ENCODE data around the gene PLPP4. TPM values are rescaled to one million over a fixed set of nuclear protein-coding genes. Genes with fewer than 3 reads are reported as not detected.
A peak's percentile ranks its signal among the peaks of the same experiment; 100 is the strongest.

PLPP4 gene
- total and polyA plus RNA-seq, 10 of the 15 experiments (the other 5 are each of a cell fraction or from before 2014, with no cell fraction given) = 0.08 to 3.1 (median 0.26) TPM; not detected in 3

GRCh38 chr10:120607710-120608703 is 151.0 kb downstream of the PLPP4 start:
- Histone ChIP-seq H3K9ac (ENCODE audit: control insufficient read depth, insufficient read depth, low read length) (no peak overlapping the region), H3K4me2 (ENCODE audit: control insufficient read depth, insufficient read depth) (peak overlapping the region; percentile 69), H3K9me3 (replicated peaks; ENCODE audit: control insufficient read depth, insufficient read depth, low read length) (peaks cover 9% of the 10 kb centered on the region; the same call in 2 of the 3 replicates), H4K20me1 (ENCODE audit: control insufficient read depth, insufficient read depth) (no peaks in the 10 kb centered on the region), H3K4me1 (ENCODE audit: control insufficient read depth, insufficient read depth, low read length) (peaks cover 27% of the 10 kb centered on the region), H3K27me3 (replicated peaks in 1 of 2; ENCODE audit: control insufficient read depth in 2 of 2, insufficient read depth in 2 of 2, low read length in 1 of 2) (no peaks in the 10 kb centered on the region), H3K79me2 (ENCODE audit: control insufficient read depth, insufficient read depth, low read length) (no peaks in the 10 kb centered on the region), H3K27ac (ENCODE audit: control insufficient read depth, insufficient read depth) (peak overlapping the region; percentile 43), H3K36me3 (ENCODE audit: control insufficient read depth in 2 of 2, insufficient read depth in 2 of 2, low read length in 1 of 2) (no peaks in the 10 kb centered on the region), H3K4me3 (no peak overlapping the region), H2AFZ (ENCODE audit: control insufficient read depth, low read depth, low read length) (no peak overlapping the region)
- WGBS (ENCODE audit: insufficient coverage, insufficient replicate concordance, low lambda C conversion rate, missing lambda C conversion rate) = 0% methylated on average over 5 of the region's 5 CpGs
- ChIA-PET POLR2A (no interaction called here), RAD21 (ENCODE audit: unreplicated experiment) (interaction anchor here (0.8 kb wide), 1 partner anchor 185 kb away, joined by 4 read pairs; no protein-coding TSS in a partner anchor), CTCF (no interaction called here), SMC1A (ENCODE audit: uncharacterized antibody, unreplicated experiment) (interaction anchor here (1.0 kb wide), 1 partner anchor 185 kb away, joined by 4 read pairs; no protein-coding TSS in a partner anchor)
- intact Hi-C loops (cut with micrococcal nuclease; ENCODE audit: unreplicated experiment) (loop anchor here (5.0 kb wide), 1 partner anchor 186 kb away; no protein-coding TSS in a partner anchor), in situ Hi-C loops (cut with MboI) (no loop called here)
- no TSS peak for BruUV-seq (replicated peaks)
- DNase-seq (ENCODE audit: low read depth, low spot score) = no peak
- FAIRE-seq = no peak
- ATAC-seq = peak; percentile 56
- TF ChIP-seq CUX1 (IDR thresholded peaks at IDR 0.05; ENCODE audit: insufficient replicate concordance, low read depth, low read length) (no peak), NR2C1 (IDR thresholded peaks at IDR 0.05) (no peak), YY1 (IDR thresholded peaks at IDR 0.05; ENCODE audit: low read depth, low read length) (no peak), RCOR1 (conservative IDR thresholded peaks at IDR 0.05; ENCODE audit: low read depth, low read length) (no peak), MYB (IDR thresholded peaks at IDR 0.05; ENCODE audit: borderline replicate concordance, low read depth, low read length) (no peak), WRNIP1 (IDR thresholded peaks at IDR 0.05; ENCODE audit: borderline replicate concordance, low read depth, low read length) (no peak), CREM (IDR thresholded peaks at IDR 0.05; ENCODE audit: low read depth) (0 out of 2 replicates have a peak, but pooled peaks have one; percentile 14), NFYB (IDR thresholded peaks at IDR 0.05; ENCODE audit: insufficient read depth, low read depth, low read length) (0 out of 2 replicates have a peak, but pooled peaks have one; percentile 14), SRF (IDR thresholded peaks at IDR 0.05; ENCODE audit: low read depth in 2 of 2, low read length in 2 of 2) (0 out of 4 replicates have a peak, but pooled peaks of 1 of the 2 experiments have one; percentile 16), IRF4 (IDR thresholded peaks at IDR 0.05; ENCODE audit: low read depth, low read length) (peak; percentile 73), CEBPZ (IDR thresholded peaks at IDR 0.05; ENCODE audit: low read depth, low read length) (no peak)
- TF ChIP-seq, protein P1, sequence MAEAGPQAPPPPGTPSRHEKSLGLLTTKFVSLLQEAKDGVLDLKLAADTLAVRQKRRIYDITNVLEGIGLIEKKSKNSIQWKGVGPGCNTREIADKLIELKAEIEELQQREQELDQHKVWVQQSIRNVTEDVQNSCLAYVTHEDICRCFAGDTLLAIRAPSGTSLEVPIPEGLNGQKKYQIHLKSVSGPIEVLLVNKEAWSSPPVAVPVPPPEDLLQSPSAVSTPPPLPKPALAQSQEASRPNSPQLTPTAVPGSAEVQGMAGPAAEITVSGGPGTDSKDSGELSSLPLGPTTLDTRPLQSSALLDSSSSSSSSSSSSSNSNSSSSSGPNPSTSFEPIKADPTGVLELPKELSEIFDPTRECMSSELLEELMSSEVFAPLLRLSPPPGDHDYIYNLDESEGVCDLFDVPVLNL (IDR thresholded peaks at IDR 0.05; ENCODE audit: low read depth, low read length) = no peak

All from GM12878 (cell line).